COLO829 (cell line): ENCODE measurements around the gene GJA10.

Experiments used
- DNase-seq: peaks from one replicate; pipeline ENCODE4 v3.0.0; 2012; ENCODE audit warnings: low spot score

The GJA10 gene

DNA sequence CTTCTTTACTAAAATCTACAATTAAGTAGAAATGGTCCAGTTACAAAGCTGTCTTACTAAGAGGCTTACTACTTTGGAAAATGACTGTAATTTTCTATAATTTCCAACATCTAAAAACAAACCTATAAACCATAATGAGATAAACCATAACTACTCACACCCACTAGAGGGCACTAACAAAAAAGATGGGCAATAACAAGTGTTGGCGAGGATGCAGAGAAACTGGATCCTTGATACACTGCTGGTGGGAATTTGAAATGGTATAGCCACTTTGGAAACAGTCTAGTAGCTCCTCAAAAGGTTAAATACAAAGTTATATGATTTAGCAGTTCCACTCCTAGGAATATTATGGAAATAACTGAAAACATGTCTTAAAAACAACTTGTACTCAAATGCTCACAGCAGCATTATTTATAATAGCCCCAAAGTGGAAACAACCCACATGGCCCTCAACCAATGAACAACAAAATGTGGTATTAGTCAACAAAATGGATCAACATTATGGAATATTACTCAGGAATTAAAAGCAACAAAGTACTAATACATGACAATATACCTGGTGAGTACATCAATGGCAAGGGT, 50.6 kb downstream of the GJA10 start:
- no peak for DNase-seq
